ENCODE measurements around the gene KRTAP4-6.
"Not testable (repeated sequence)": the region's sequence is repeated elsewhere in the genome, so short reads cannot be mapped to it uniquely, and the experiment has no call there.

KRTAP4-6 gene

DNA sequence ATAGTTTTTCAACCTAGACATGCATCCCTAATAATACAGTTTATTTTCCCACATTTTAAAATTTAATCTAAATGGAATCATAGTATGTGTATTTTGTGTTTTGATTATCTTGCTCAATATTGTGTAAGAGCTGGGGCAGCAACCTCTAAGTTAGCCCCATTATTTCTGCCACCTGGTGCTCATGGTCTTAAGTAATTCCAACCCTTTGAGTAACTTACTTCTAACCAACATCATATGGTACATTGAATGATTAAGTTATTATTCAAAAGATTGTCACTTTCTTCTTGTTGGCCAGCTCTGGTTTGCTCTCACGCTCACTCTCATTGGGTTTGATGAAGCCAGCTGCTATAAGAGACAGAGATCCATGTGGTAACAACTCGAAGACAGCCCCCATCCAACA is 31.5 kb upstream of the KRTAP4-6 start:
- no peak overlapping the region for H3K27ac ChIP-seq (ENCODE audit: low read depth in 2 of 2, low read length in 2 of 2)
- H3K36me3 ChIP-seq (ENCODE audit: control insufficient read depth in 2 of 2, insufficient read depth in 2 of 2, low read length in 2 of 2) = no peaks in the 10 kb centered on the region
- no peaks in the 10 kb centered on the region for H3K4me1 ChIP-seq (ENCODE audit: control insufficient read depth in 2 of 2, insufficient read depth in 2 of 2, low read length in 2 of 2)
- no peaks in the 10 kb centered on the region for H3K9me3 ChIP-seq (ENCODE audit: control insufficient read depth in 2 of 2, low read length in 2 of 2)
- H3K9ac ChIP-seq (ENCODE audit: low read depth in 1 of 2, low read length in 2 of 2) = no peak overlapping the region
- H3K4me3 ChIP-seq (ENCODE audit: low read length in 2 of 2) = no peak overlapping the region
- peaks cover 3 to 4% of the 10 kb centered on the region in 2 donors for H3K27me3 ChIP-seq (ENCODE audit: control insufficient read depth in 2 of 2, insufficient read depth in 2 of 2, low read length in 2 of 2)

DNA sequence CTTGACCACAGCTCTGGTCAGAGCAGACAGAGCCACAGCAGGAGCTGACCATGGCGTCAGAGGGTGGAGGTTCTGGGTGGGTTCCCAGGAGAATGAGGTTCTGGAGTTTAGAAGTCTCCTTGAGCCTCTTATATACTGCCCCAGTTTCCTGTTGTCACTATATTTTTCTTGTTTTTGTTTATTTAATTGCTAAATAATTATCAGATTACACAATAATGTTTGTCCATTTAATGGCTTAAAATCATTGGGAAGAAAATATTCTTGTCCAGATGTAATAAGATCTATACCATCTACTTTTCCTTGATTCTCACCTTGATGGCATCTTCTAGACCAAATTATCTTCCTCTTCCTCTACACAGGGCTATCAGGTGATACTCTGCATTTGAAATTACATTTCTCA is 27.8 kb upstream of the KRTAP4-6 start, which contains the start of gene KRTAP4-3:
Gene KRTAP4-3 (minus strand): TSS at position 101 of the 400 bp plus-strand sequence. CDS start 49 bp downstream, at position 52.
- peaks cover 0 to 3% of the 10 kb centered on the region in 2 donors for H3K27me3 ChIP-seq (ENCODE audit: control insufficient read depth in 2 of 2, insufficient read depth in 2 of 2, low read length in 2 of 2)
- H3K4me1 ChIP-seq (ENCODE audit: control insufficient read depth in 2 of 2, insufficient read depth in 2 of 2, low read length in 2 of 2) = no peaks in the 10 kb centered on the region
- H3K36me3 ChIP-seq (ENCODE audit: control insufficient read depth in 2 of 2, insufficient read depth in 2 of 2, low read length in 2 of 2) = no peaks in the 10 kb centered on the region
- no peak within 1 kb of the TSS for H3K9ac ChIP-seq (ENCODE audit: low read depth in 1 of 2, low read length in 2 of 2)
- no peaks in the 10 kb centered on the region for H3K9me3 ChIP-seq (ENCODE audit: control insufficient read depth in 2 of 2, low read length in 2 of 2)
- H3K27ac ChIP-seq (ENCODE audit: low read depth in 2 of 2, low read length in 2 of 2) = no peak within 1 kb of the TSS
- H3K4me3 ChIP-seq (ENCODE audit: low read length in 2 of 2) = no peak within 1 kb of the TSS

DNA sequence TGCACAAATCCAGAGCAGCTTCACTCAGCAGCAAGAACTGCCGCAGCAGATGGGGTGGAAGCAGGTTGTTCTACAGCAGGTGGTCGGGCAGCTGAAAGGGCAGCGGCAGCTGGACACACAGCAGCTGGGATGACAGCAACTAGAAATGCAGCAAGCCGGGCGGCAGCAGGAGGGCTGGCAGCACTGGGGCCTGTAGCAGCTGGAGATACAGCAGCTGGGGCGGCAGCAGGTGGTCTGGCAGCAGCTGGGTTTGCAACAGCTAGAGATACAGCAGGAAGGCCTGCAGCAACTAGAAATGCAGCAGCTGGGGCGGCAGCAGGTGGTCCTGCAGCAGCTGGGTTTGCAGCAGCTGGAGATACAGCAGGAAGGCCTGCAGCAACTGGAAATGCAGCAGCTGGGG is 27.2 kb upstream of the KRTAP4-6 start:
- H3K9ac ChIP-seq (ENCODE audit: low read depth in 1 of 2, low read length in 2 of 2) = no peak overlapping the region
- no peaks in the 10 kb centered on the region for H3K36me3 ChIP-seq (ENCODE audit: control insufficient read depth in 2 of 2, insufficient read depth in 2 of 2, low read length in 2 of 2)
- H3K27me3 ChIP-seq (ENCODE audit: control insufficient read depth in 2 of 2, insufficient read depth in 2 of 2, low read length in 2 of 2) = peaks cover 0 to 3% of the 10 kb centered on the region in 2 donors
- no peaks in the 10 kb centered on the region for H3K9me3 ChIP-seq (ENCODE audit: control insufficient read depth in 2 of 2, low read length in 2 of 2)
- H3K27ac ChIP-seq (ENCODE audit: low read depth in 2 of 2, low read length in 2 of 2) = no peak overlapping the region
- H3K4me3 ChIP-seq (ENCODE audit: low read length in 2 of 2) = no peak overlapping the region
- H3K4me1 ChIP-seq (ENCODE audit: control insufficient read depth in 2 of 2, insufficient read depth in 2 of 2, low read length in 2 of 2) = no peaks in the 10 kb centered on the region

DNA sequence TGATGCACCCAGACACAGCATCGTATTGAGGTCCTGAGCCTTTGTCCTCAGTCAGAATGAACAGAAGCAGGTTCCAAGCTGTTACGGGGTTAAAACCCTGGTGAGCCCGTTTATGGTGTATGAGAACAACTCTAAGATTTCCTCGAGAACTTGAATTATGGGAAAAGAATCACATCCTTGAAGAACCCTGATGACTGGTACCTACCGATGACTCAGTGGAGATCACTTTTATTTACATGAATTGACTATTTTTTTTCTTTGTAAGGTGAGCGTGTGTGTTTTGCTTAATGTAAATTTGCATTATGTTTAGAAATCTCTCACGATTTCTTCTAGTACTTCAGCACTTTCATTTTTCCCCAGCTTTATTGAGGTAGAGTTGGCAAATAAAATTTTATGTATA is 23.5 kb upstream of the KRTAP4-6 start:
- no peaks in the 10 kb centered on the region for H3K36me3 ChIP-seq (ENCODE audit: control insufficient read depth in 2 of 2, insufficient read depth in 2 of 2, low read length in 2 of 2)
- H3K9me3 ChIP-seq (ENCODE audit: control insufficient read depth in 2 of 2, low read length in 2 of 2) = no peaks in the 10 kb centered on the region
- H3K27ac ChIP-seq (ENCODE audit: low read depth in 2 of 2, low read length in 2 of 2) = no peak overlapping the region
- no peak overlapping the region for H3K9ac ChIP-seq (ENCODE audit: low read depth in 1 of 2, low read length in 2 of 2)
- peaks cover 0 to 3% of the 10 kb centered on the region in 2 donors for H3K27me3 ChIP-seq (ENCODE audit: control insufficient read depth in 2 of 2, insufficient read depth in 2 of 2, low read length in 2 of 2)
- H3K4me1 ChIP-seq (ENCODE audit: control insufficient read depth in 2 of 2, insufficient read depth in 2 of 2, low read length in 2 of 2) = no peaks in the 10 kb centered on the region
- no peak overlapping the region for H3K4me3 ChIP-seq (ENCODE audit: low read length in 2 of 2)

DNA sequence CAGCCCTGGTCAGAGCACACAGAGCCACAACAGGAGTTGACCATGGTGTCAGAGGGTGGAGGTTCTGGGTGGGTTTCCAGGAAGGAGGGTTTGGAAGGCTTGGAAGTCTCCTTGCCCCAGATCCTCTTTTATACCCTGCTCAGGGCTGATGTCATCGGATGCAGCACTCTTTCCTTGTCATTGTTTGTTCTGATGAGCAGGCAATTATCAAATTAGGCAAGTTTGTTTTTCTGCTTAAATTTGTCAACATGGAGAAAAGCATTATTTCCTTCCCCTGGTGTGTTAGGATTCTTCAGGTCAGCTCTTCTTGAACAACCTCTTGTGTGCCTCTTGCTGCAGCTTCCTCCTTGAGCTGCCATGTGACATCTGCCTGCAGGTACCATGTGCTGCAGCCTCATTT is 20.3 kb upstream of the KRTAP4-6 start, which contains the start of gene KRTAP4-4:
Gene KRTAP4-4 (minus strand): TSS at position 101 of the 400 bp plus-strand sequence. CDS start 57 bp downstream, at position 44.
- Histone ChIP-seq H3K27me3 (ENCODE audit: control insufficient read depth in 2 of 2, insufficient read depth in 2 of 2, low read length in 2 of 2) (peaks cover 0 to 3% of the 10 kb centered on the region in 2 donors), H3K36me3 (ENCODE audit: control insufficient read depth in 2 of 2, insufficient read depth in 2 of 2, low read length in 2 of 2) (no peaks in the 10 kb centered on the region)

DNA sequence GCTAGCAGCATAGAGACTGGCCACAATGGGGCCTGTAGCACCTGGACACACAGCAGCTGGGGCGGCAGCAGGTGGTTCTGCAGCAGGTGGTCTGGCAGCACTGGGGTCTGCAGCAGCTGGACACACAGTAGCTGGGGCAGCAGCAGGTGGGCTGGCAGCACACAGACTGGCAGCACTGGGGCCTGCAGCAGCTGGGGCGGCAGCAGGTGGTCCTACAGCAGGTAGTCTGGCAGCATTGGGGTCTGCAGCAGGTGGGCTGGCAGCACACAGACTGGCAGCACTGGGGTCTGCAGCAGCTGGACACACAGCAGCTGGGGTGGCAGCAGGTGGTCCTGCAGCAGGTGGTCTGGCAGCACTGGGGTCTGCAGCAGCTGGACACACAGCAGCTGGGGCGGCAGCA is 19.8 kb upstream of the KRTAP4-6 start:
- not testable (repeated sequence) for H3K9ac ChIP-seq (ENCODE audit: low read depth in 1 of 2, low read length in 2 of 2); H3K9me3 ChIP-seq (ENCODE audit: control insufficient read depth in 2 of 2, low read length in 2 of 2); H3K27ac ChIP-seq (ENCODE audit: low read depth in 2 of 2, low read length in 2 of 2); H3K36me3 ChIP-seq (ENCODE audit: control insufficient read depth in 2 of 2, insufficient read depth in 2 of 2, low read length in 2 of 2); H3K4me1 ChIP-seq (ENCODE audit: control insufficient read depth in 2 of 2, insufficient read depth in 2 of 2, low read length in 2 of 2); H3K4me3 ChIP-seq (ENCODE audit: low read length in 2 of 2); H3K27me3 ChIP-seq (ENCODE audit: control insufficient read depth in 2 of 2, insufficient read depth in 2 of 2, low read length in 2 of 2)

More for the DNA sequence above, 20.3 kb upstream of the KRTAP4-6 start, which contains the start of gene KRTAP4-4:
- Histone ChIP-seq H3K9ac (ENCODE audit: low read depth in 1 of 2, low read length in 2 of 2) (no peak within 1 kb of the TSS), H3K4me3 (ENCODE audit: low read length in 2 of 2) (no peak within 1 kb of the TSS), H3K4me1 (ENCODE audit: control insufficient read depth in 2 of 2, insufficient read depth in 2 of 2, low read length in 2 of 2) (no peaks in the 10 kb centered on the region), H3K9me3 (ENCODE audit: control insufficient read depth in 2 of 2, low read length in 2 of 2) (no peaks in the 10 kb centered on the region), H3K27ac (ENCODE audit: low read depth in 2 of 2, low read length in 2 of 2) (no peak within 1 kb of the TSS)

DNA sequence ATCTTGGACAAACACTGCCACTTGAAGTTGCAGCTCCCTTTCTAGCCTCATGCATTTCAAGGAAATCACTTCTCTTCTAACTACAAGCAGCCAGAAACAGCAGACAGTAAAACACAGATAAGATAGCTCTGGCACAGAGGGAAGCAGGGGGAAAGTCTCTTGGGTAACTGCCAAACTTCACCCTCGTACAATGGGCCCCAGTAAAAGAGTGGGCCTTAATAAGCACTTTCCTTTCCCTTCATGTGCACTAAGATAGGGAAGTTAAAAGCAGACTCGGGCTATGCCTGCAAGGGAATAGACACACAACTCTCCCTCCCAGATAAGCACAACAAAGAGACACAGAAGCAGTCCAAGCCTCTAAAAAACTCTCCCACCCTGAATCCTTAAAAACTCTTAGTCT is 13.5 kb upstream of the KRTAP4-6 start:
- Histone ChIP-seq H3K4me3 (ENCODE audit: low read length in 2 of 2) (no peak overlapping the region), H3K9ac (ENCODE audit: low read depth in 1 of 2, low read length in 2 of 2) (no peak overlapping the region), H3K36me3 (ENCODE audit: control insufficient read depth in 2 of 2, insufficient read depth in 2 of 2, low read length in 2 of 2) (no peaks in the 10 kb centered on the region), H3K27me3 (ENCODE audit: control insufficient read depth in 2 of 2, insufficient read depth in 2 of 2, low read length in 2 of 2) (peaks cover 2 to 3% of the 10 kb centered on the region in 2 donors), H3K27ac (ENCODE audit: low read depth in 2 of 2, low read length in 2 of 2) (no peak overlapping the region), H3K9me3 (ENCODE audit: control insufficient read depth in 2 of 2, low read length in 2 of 2) (no peaks in the 10 kb centered on the region), H3K4me1 (ENCODE audit: control insufficient read depth in 2 of 2, insufficient read depth in 2 of 2, low read length in 2 of 2) (no peaks in the 10 kb centered on the region)

DNA sequence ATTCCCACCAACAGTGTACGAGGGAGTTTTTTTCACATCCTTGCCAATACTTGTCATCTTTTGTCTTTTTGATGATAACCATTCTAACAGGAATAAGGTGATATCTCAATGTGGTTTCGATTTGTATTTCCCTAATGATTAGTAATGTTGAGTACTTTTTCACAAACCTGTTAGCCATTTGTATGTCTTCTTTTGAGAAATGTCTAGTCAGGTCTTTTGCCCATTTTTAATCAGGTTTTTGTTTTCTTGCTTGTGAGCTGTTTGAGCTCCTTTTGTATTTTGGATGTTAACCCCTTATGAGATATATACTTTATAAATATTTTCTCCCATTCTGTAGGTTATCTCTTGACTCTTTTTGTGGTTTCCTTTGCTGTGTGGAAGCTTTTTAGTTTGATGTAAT is 11.2 kb upstream of the KRTAP4-6 start:
- Histone ChIP-seq H3K27me3 (ENCODE audit: control insufficient read depth in 2 of 2, insufficient read depth in 2 of 2, low read length in 2 of 2) (peaks cover 2 to 3% of the 10 kb centered on the region in 2 donors), H3K4me1 (ENCODE audit: control insufficient read depth in 2 of 2, insufficient read depth in 2 of 2, low read length in 2 of 2) (no peaks in the 10 kb centered on the region), H3K4me3 (ENCODE audit: low read length in 2 of 2) (no peak overlapping the region), H3K9ac (ENCODE audit: low read depth in 1 of 2, low read length in 2 of 2) (no peak overlapping the region), H3K9me3 (ENCODE audit: control insufficient read depth in 2 of 2, low read length in 2 of 2) (no peaks in the 10 kb centered on the region), H3K27ac (ENCODE audit: low read depth in 2 of 2, low read length in 2 of 2) (no peak overlapping the region), H3K36me3 (ENCODE audit: control insufficient read depth in 2 of 2, insufficient read depth in 2 of 2, low read length in 2 of 2) (no peaks in the 10 kb centered on the region)

DNA sequence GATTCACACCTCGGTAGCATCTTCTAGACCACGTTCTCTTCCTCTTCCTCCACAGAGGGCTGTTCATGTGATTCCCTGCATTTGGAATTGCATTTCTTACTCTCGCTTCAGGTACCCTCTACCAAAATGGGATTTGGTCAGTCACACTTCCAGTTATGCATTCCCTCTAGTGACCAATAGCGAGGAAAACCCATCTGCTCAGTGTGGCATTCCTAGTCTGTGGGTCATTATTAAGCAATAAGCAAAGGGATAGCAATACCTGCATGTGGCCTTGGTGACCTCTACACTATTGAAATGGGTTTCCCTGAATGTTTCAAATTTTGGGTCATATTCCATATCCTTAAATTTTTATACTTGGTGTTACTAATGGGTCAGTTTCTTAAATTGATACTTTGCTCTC is 9.7 kb upstream of the KRTAP4-6 start:
- Histone ChIP-seq H3K9me3 (ENCODE audit: control insufficient read depth in 2 of 2, low read length in 2 of 2) (no peaks in the 10 kb centered on the region), H3K27me3 (ENCODE audit: control insufficient read depth in 2 of 2, insufficient read depth in 2 of 2, low read length in 2 of 2) (peaks cover 2 to 3% of the 10 kb centered on the region in 2 donors), H3K36me3 (ENCODE audit: control insufficient read depth in 2 of 2, insufficient read depth in 2 of 2, low read length in 2 of 2) (no peaks in the 10 kb centered on the region), H3K4me3 (ENCODE audit: low read length in 2 of 2) (no peak overlapping the region), H3K27ac (ENCODE audit: low read depth in 2 of 2, low read length in 2 of 2) (no peak overlapping the region), H3K9ac (ENCODE audit: low read depth in 1 of 2, low read length in 2 of 2) (no peak overlapping the region), H3K4me1 (ENCODE audit: control insufficient read depth in 2 of 2, insufficient read depth in 2 of 2, low read length in 2 of 2) (no peaks in the 10 kb centered on the region)

DNA sequence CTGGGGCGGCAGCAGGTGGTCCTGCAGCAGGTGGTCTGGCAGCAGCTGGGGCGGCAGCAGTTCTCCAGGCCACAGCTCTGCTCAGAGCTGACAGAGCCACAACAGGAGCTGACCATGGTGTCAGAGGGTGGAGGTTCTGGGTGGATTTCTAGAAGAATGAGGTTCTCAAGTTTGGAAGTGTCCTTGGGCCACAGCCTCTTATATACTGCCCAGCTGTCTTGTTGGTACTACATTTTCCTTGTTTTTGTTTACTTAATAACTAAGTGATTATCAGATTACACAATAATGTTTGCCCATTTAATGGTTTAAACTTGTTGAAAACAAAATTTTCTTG is 9.3 kb upstream of the KRTAP4-6 start, which contains the start of gene KRTAP4-5:
Gene KRTAP4-5 (minus strand): TSS at position 174 of the 334 bp plus-strand sequence. CDS start 58 bp downstream, at position 116.
- Histone ChIP-seq H3K27me3 (ENCODE audit: control insufficient read depth in 2 of 2, insufficient read depth in 2 of 2, low read length in 2 of 2) (peaks cover 2 to 3% of the 10 kb centered on the region in 2 donors), H3K27ac (ENCODE audit: low read depth in 2 of 2, low read length in 2 of 2) (no peak within 1 kb of the TSS), H3K36me3 (ENCODE audit: control insufficient read depth in 2 of 2, insufficient read depth in 2 of 2, low read length in 2 of 2) (no peaks in the 10 kb centered on the region), H3K9me3 (ENCODE audit: control insufficient read depth in 2 of 2, low read length in 2 of 2) (no peaks in the 10 kb centered on the region), H3K9ac (ENCODE audit: low read depth in 1 of 2, low read length in 2 of 2) (no peak within 1 kb of the TSS), H3K4me1 (ENCODE audit: control insufficient read depth in 2 of 2, insufficient read depth in 2 of 2, low read length in 2 of 2) (no peaks in the 10 kb centered on the region), H3K4me3 (ENCODE audit: low read length in 2 of 2) (no peak within 1 kb of the TSS)

Measured in mucosa of rectum (tissue), 2 donors.